ENCODE measurements around the gene SVIL. TPM values are rescaled to one million over a fixed set of nuclear protein-coding genes. Genes with fewer than 3 reads are reported as not detected.

Gene SVIL
- total and polyA plus RNA-seq, 2 donors (not counting 1 experiment from before 2014, with no cell fraction given): 17.7 to 94.3 TPM

DNA sequence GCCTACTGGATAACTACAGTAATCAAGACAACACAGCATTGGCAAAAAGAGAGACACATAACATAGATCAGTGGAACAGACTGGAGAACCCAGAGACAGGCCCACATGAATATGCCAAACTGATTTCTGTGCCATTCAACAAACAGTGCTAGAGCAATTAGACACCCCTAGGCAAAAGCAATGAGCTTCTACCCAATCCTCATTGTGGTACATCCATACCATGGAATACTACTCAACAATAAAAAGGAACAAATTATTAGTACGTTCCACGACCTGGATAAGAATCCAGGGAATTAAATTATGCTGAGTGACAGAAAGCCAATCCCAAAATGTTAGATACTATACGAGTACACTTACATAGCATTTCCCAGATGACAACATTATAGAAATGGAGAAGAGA, 2.8 kb upstream of the SVIL start:
- Histone ChIP-seq H3K4me3 (replicated peaks in 1 of 4; ENCODE audit: control extremely low read depth in 1 of 4, insufficient read depth in 1 of 4, low read depth in 3 of 4, low read length in 4 of 4) (no peak overlapping the region), H2AFZ (ENCODE audit: low read length) (no peak overlapping the region), H3K27ac (ENCODE audit: insufficient read depth, low read length) (no peak overlapping the region), H3K9ac (ENCODE audit: insufficient read depth, low read length) (no peak overlapping the region), H4K20me1 (ENCODE audit: control insufficient read depth, extremely low read depth, insufficient read depth, low read length) (no peaks in the 10 kb centered on the region), H3K9me3 (ENCODE audit: control insufficient read depth, insufficient read depth, low read depth, low read length) (no peaks in the 10 kb centered on the region), H3K4me2 (ENCODE audit: extremely low read depth, insufficient read depth, low read length) (no peak overlapping the region), H3K27me3 (ENCODE audit: control insufficient read depth, insufficient read depth, low read length) (no peaks in the 10 kb centered on the region), H3K4me1 (ENCODE audit: control insufficient read depth, extremely low read depth, insufficient read depth, low read length) (peaks cover 15% of the 10 kb centered on the region), H3K36me3 (ENCODE audit: control insufficient read depth, insufficient read depth, low read length) (no peaks in the 10 kb centered on the region), H3K79me2 (ENCODE audit: control insufficient read depth, insufficient read depth, low read length) (no peaks in the 10 kb centered on the region)
- no peak for TF ChIP-seq EZH2 (IDR thresholded peaks at IDR 0.05; ENCODE audit: low read length, missing control alignments)
- TF ChIP-seq, protein P1, sequence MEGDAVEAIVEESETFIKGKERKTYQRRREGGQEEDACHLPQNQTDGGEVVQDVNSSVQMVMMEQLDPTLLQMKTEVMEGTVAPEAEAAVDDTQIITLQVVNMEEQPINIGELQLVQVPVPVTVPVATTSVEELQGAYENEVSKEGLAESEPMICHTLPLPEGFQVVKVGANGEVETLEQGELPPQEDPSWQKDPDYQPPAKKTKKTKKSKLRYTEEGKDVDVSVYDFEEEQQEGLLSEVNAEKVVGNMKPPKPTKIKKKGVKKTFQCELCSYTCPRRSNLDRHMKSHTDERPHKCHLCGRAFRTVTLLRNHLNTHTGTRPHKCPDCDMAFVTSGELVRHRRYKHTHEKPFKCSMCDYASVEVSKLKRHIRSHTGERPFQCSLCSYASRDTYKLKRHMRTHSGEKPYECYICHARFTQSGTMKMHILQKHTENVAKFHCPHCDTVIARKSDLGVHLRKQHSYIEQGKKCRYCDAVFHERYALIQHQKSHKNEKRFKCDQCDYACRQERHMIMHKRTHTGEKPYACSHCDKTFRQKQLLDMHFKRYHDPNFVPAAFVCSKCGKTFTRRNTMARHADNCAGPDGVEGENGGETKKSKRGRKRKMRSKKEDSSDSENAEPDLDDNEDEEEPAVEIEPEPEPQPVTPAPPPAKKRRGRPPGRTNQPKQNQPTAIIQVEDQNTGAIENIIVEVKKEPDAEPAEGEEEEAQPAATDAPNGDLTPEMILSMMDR (conservative IDR thresholded peaks at IDR 0.05 in 1 of 2, IDR thresholded peaks at IDR 0.05 in 1 of 2; ENCODE audit: low read depth in 1 of 2, low read length in 2 of 2): no peak
- DNase-seq (ENCODE audit: low read depth in 2 of 2): no peak

DNA sequence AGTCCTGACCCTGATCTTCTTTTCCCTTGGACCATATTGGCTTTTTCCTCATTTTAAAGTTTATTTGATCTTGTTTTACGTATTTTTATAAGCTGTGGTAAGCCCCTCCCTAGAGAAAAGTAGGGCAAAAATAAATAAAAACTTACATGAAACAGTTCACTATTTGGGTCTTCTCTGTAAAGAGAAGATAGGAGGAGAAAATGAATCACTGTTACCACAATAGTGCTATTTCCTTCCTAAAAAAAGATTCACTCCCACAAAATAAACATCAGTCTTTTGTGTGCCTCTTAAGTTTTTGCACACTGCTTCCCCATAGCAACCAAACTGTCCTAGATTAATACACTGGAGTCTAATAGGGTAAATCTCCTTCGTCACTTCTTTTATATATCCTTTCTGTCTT, 1.4 kb upstream of the SVIL start:
- no peak for TF ChIP-seq EZH2 (IDR thresholded peaks at IDR 0.05; ENCODE audit: low read length, missing control alignments)
- TF ChIP-seq, protein P1 (conservative IDR thresholded peaks at IDR 0.05 in 1 of 2, IDR thresholded peaks at IDR 0.05 in 1 of 2; ENCODE audit: low read depth in 1 of 2, low read length in 2 of 2): no peak
- peak; percentile 54 to 87 for DNase-seq (ENCODE audit: low read depth in 2 of 2)
- Histone ChIP-seq H4K20me1 (ENCODE audit: control insufficient read depth, extremely low read depth, insufficient read depth, low read length) (no peaks in the 10 kb centered on the region), H3K4me2 (ENCODE audit: extremely low read depth, insufficient read depth, low read length) (peak overlapping the region; percentile 7), H3K79me2 (ENCODE audit: control insufficient read depth, insufficient read depth, low read length) (no peaks in the 10 kb centered on the region), H3K4me3 (replicated peaks in 1 of 4; ENCODE audit: control extremely low read depth in 1 of 4, insufficient read depth in 1 of 4, low read depth in 3 of 4, low read length in 4 of 4) (no peak overlapping the region), H3K27ac (ENCODE audit: insufficient read depth, low read length) (peak overlapping the region; percentile 71), H3K4me1 (ENCODE audit: control insufficient read depth, extremely low read depth, insufficient read depth, low read length) (peaks cover 15% of the 10 kb centered on the region), H2AFZ (ENCODE audit: low read length) (no peak overlapping the region), H3K9me3 (ENCODE audit: control insufficient read depth, insufficient read depth, low read depth, low read length) (no peaks in the 10 kb centered on the region), H3K9ac (ENCODE audit: insufficient read depth, low read length) (no peak overlapping the region), H3K36me3 (ENCODE audit: control insufficient read depth, insufficient read depth, low read length) (no peaks in the 10 kb centered on the region), H3K27me3 (ENCODE audit: control insufficient read depth, insufficient read depth, low read length) (no peaks in the 10 kb centered on the region)

DNA sequence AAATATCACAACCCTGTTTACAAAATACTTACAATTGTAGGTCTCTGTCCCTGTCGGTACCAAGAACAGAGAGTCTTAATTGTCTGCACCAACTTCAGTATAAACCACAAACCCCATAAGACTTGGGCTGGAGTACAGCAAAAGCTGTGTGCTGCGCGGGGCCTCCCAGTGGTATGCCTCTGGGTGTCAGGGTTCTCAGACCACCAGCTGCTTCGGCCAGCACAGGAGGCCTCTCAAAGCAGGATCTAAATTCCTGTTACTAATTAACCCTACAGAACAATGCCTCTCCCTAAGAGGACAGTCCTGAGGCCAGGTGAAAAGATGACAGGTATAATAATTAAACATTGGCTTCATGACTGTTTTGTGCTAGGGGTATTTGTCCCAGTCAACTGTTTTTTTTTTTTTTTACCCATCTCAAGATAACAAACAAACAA, 957 bp upstream of the SVIL start:
- Histone ChIP-seq H4K20me1 (ENCODE audit: control insufficient read depth, extremely low read depth, insufficient read depth, low read length) (no peaks in the 10 kb centered on the region), H3K79me2 (ENCODE audit: control insufficient read depth, insufficient read depth, low read length) (no peaks in the 10 kb centered on the region), H3K4me3 (replicated peaks in 1 of 4; ENCODE audit: control extremely low read depth in 1 of 4, insufficient read depth in 1 of 4, low read depth in 3 of 4, low read length in 4 of 4) (no peak overlapping the region), H3K36me3 (ENCODE audit: control insufficient read depth, insufficient read depth, low read length) (no peaks in the 10 kb centered on the region), H3K27me3 (ENCODE audit: control insufficient read depth, insufficient read depth, low read length) (no peaks in the 10 kb centered on the region), H3K9ac (ENCODE audit: insufficient read depth, low read length) (no peak overlapping the region), H3K9me3 (ENCODE audit: control insufficient read depth, insufficient read depth, low read depth, low read length) (no peaks in the 10 kb centered on the region), H3K27ac (ENCODE audit: insufficient read depth, low read length) (peak overlapping the region; percentile 71), H2AFZ (ENCODE audit: low read length) (no peak overlapping the region), H3K4me2 (ENCODE audit: extremely low read depth, insufficient read depth, low read length) (peak overlapping the region; percentile 4), H3K4me1 (ENCODE audit: control insufficient read depth, extremely low read depth, insufficient read depth, low read length) (peaks cover 15% of the 10 kb centered on the region)
- TF ChIP-seq, protein P1 (conservative IDR thresholded peaks at IDR 0.05 in 1 of 2, IDR thresholded peaks at IDR 0.05 in 1 of 2; ENCODE audit: low read depth in 1 of 2, low read length in 2 of 2): no peak
- no peak for TF ChIP-seq EZH2 (IDR thresholded peaks at IDR 0.05; ENCODE audit: low read length, missing control alignments)
- peak in 1 of 2 donors; percentile 60 for DNase-seq (ENCODE audit: low read depth in 2 of 2)

Measured in fibroblast of lung (primary cell).